ENCODE measurements around the gene SLC25A41.

The SLC25A41 gene

DNA sequence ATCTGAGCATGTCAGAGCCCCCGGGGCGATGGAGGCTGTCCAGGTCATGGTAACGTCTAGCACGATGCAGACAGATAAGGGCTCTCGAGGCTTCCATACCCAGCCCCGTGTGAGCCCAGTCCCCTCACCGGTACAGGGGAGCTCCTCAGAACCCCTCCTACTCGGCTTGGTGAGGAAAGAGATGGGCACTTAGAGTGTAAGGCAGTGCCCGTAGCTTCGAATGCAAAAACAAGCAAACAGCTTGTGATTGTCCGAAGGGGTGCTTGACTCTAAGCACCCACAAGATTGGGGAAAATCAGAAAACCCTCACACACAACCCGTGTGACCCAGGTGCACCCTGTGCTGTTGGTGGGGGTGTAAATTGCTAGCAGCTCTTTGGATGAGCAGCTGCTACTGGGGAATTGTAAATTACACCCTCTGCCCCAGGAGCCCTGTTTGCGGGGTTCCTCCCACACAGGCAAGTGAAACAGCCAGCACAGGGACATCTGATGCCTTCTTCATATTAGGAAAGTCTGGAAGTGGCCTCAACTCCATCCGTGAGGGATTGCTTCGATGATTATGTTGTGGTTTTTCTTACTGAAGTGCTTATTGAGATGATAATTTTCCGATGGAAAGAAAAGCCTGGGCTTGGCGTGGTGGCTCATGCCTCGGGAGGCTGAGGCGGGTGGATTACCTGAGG is 56.9 kb downstream of the SLC25A41 start:
- H3K4me1 ChIP-seq (ENCODE audit: control insufficient read depth, insufficient read depth, low read length, poor library complexity, severe bottlenecking): no peaks in the 10 kb centered on the region
- H3K27ac ChIP-seq (ENCODE audit: insufficient read depth, low read length, poor library complexity, severe bottlenecking): no peak overlapping the region
- no peak for DNase-seq
- H3K9me3 ChIP-seq (ENCODE audit: control insufficient read depth, low read length): no peaks in the 10 kb centered on the region
- no peaks in the 10 kb centered on the region for H3K27me3 ChIP-seq (replicated peaks; ENCODE audit: control insufficient read depth, insufficient read depth, low read length, poor library complexity, severe bottlenecking)
- no peak overlapping the region for H3K4me3 ChIP-seq (ENCODE audit: insufficient read depth, low read depth, low read length, poor library complexity, severe bottlenecking)
- peaks cover 26% of the 10 kb centered on the region for H3K36me3 ChIP-seq (ENCODE audit: control insufficient read depth, insufficient read depth, low read length)

All from effector memory CD4-positive, alpha-beta T cell (primary cell).